Measurements from ENCODE around the gene NPDC1.

DNA sequence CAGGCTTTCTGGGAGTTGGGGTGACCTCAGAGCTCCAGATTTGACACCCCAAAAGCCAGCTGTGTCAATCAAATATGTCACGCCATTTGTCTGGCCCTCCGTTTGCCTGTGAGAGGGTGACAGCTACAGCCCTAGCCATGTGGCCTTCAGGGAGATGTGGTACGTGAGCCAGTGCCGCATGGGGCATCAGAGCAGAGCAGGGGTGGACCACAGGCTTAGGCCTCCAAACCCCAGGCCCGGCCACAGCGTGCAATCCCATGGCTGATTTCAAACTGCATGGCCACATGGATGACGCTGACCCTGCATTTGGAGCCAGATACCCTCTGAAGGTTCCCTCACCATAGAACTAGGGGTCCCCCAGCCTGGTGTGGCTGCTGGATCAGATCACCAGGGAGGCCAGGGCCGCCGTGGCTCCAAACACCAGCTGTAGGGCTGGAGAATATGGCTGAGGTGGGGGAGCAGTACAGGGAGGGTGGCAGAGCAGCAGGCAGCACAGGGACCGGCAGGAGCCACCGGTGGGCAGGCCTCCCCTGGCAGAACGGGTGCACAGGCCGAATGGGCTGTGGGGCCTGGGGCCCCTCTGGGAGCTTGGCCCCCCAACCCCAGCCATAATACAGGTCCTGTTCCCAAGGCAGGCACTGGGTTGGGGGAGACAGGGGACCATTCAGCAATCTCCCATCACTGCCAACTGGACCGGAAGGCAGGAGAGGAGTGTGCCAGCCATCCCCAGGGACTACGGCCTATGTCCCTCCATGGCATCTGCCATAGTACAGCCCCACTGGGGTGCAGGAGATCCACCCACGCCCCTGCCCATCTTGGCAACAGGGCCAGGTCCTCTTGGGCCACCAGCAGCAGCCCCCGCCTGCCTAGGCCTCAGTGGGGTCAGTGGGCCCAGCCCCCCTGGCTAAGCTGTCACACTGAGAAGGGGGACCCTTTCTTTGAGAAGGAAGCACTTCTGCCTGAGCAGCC, 22.8 kb upstream of the NPDC1 start:
- TF ChIP-seq, protein P1, sequence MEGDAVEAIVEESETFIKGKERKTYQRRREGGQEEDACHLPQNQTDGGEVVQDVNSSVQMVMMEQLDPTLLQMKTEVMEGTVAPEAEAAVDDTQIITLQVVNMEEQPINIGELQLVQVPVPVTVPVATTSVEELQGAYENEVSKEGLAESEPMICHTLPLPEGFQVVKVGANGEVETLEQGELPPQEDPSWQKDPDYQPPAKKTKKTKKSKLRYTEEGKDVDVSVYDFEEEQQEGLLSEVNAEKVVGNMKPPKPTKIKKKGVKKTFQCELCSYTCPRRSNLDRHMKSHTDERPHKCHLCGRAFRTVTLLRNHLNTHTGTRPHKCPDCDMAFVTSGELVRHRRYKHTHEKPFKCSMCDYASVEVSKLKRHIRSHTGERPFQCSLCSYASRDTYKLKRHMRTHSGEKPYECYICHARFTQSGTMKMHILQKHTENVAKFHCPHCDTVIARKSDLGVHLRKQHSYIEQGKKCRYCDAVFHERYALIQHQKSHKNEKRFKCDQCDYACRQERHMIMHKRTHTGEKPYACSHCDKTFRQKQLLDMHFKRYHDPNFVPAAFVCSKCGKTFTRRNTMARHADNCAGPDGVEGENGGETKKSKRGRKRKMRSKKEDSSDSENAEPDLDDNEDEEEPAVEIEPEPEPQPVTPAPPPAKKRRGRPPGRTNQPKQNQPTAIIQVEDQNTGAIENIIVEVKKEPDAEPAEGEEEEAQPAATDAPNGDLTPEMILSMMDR (IDR thresholded peaks at IDR 0.05), result no peak
- TF ChIP-seq POLR2A (IDR thresholded peaks at IDR 0.05), result no peak
- TF ChIP-seq POLR2AphosphoS5 (IDR thresholded peaks at IDR 0.05), result no peak

Measured in breast epithelium (tissue), 3 donors.